Measurements from ENCODE around the gene CES3.

CES3 gene

GRCh38 chr16:66945939-66946338 lies 15.1 kb upstream of the CES3 start:
- Histone ChIP-seq H3K9ac (ENCODE audit: low read length) (no peak overlapping the region), H4K20me1 (ENCODE audit: low read depth, low read length) (no peaks in the 10 kb centered on the region), H3K4me2 (ENCODE audit: low read depth, low read length, poor library complexity, severe bottlenecking) (no peak overlapping the region), H3K9me2 (replicated peaks; ENCODE audit: insufficient read depth, low read length) (no peaks in the 10 kb centered on the region), H3K79me2 (ENCODE audit: insufficient read depth, low read length) (no peaks in the 10 kb centered on the region), H3K27ac (ENCODE audit: low read depth, low read length) (no peak overlapping the region), H3K4me3 (ENCODE audit: insufficient read depth, low read length, poor library complexity, severe bottlenecking) (no peak overlapping the region), H3F3A (ENCODE audit: insufficient read depth) (no peaks in the 10 kb centered on the region), H3K9me3 (ENCODE audit: insufficient read depth, low read length) (no peaks in the 10 kb centered on the region), H2AFZ (ENCODE audit: low read depth, low read length, severe bottlenecking) (no peak overlapping the region), H3K36me3 (ENCODE audit: low read length) (no peaks in the 10 kb centered on the region), H3K27me3 (ENCODE audit: low read length) (no peaks in the 10 kb centered on the region)
- TF ChIP-seq EZH2phosphoT487 (conservative IDR thresholded peaks at IDR 0.05; ENCODE audit: low read length) = no peak
- no peak for TF ChIP-seq CTCF (IDR thresholded peaks at IDR 0.05; ENCODE audit: insufficient read depth, low read length, poor library complexity, severe bottlenecking)

- Histone ChIP-seq H4K20me1 (ENCODE audit: low read depth, low read length) (no peaks in the 10 kb centered on the region), H3K9me3 (ENCODE audit: insufficient read depth, low read length) (no peaks in the 10 kb centered on the region), H3F3A (ENCODE audit: insufficient read depth) (no peaks in the 10 kb centered on the region), H3K4me2 (ENCODE audit: low read depth, low read length, poor library complexity, severe bottlenecking) (no peak overlapping the region), H3K4me3 (ENCODE audit: insufficient read depth, low read length, poor library complexity, severe bottlenecking) (no peak overlapping the region), H3K27ac (ENCODE audit: low read depth, low read length) (no peak overlapping the region), H3K36me3 (ENCODE audit: low read length) (no peaks in the 10 kb centered on the region), H2AFZ (ENCODE audit: low read depth, low read length, severe bottlenecking) (no peak overlapping the region), H3K9me2 (replicated peaks; ENCODE audit: insufficient read depth, low read length) (no peaks in the 10 kb centered on the region), H3K79me2 (ENCODE audit: insufficient read depth, low read length) (no peaks in the 10 kb centered on the region), H3K9ac (ENCODE audit: low read length) (no peak overlapping the region), H3K27me3 (ENCODE audit: low read length) (no peaks in the 10 kb centered on the region)
- TF ChIP-seq EZH2phosphoT487 (conservative IDR thresholded peaks at IDR 0.05; ENCODE audit: low read length) = no peak
Measured at GRCh38 chr16:66946541-66946940, 14.5 kb upstream of the CES3 start.

GRCh38 chr16:66946974-66947301 lies 14.1 kb upstream of the CES3 start:
- H3K36me3 ChIP-seq (ENCODE audit: low read length) = no peaks in the 10 kb centered on the region
- no peak overlapping the region for H3K27ac ChIP-seq (ENCODE audit: low read depth, low read length)
- no peaks in the 10 kb centered on the region for H3K79me2 ChIP-seq (ENCODE audit: insufficient read depth, low read length)
- no peak overlapping the region for H3K4me3 ChIP-seq (ENCODE audit: insufficient read depth, low read length, poor library complexity, severe bottlenecking)
- H2AFZ ChIP-seq (ENCODE audit: low read depth, low read length, severe bottlenecking) = no peak overlapping the region
- no peaks in the 10 kb centered on the region for H3K27me3 ChIP-seq (ENCODE audit: low read length)
- no peaks in the 10 kb centered on the region for H3F3A ChIP-seq (ENCODE audit: insufficient read depth)
- H3K9me2 ChIP-seq (replicated peaks; ENCODE audit: insufficient read depth, low read length) = no peaks in the 10 kb centered on the region
- no peak for TF ChIP-seq EZH2phosphoT487 (conservative IDR thresholded peaks at IDR 0.05; ENCODE audit: low read length)
- TF ChIP-seq CTCF (IDR thresholded peaks at IDR 0.05; ENCODE audit: insufficient read depth, low read length, poor library complexity, severe bottlenecking) = no peak
- no peaks in the 10 kb centered on the region for H4K20me1 ChIP-seq (ENCODE audit: low read depth, low read length)
- no peaks in the 10 kb centered on the region for H3K9me3 ChIP-seq (ENCODE audit: insufficient read depth, low read length)
- H3K4me2 ChIP-seq (ENCODE audit: low read depth, low read length, poor library complexity, severe bottlenecking) = no peak overlapping the region
- H3K9ac ChIP-seq (ENCODE audit: low read length) = no peak overlapping the region

GRCh38 chr16:66947302-66948065 lies 13.6 kb upstream of the CES3 start:
- H3K27ac ChIP-seq (ENCODE audit: low read depth, low read length) = no peak overlapping the region
- H4K20me1 ChIP-seq (ENCODE audit: low read depth, low read length) = no peaks in the 10 kb centered on the region
- H3K4me2 ChIP-seq (ENCODE audit: low read depth, low read length, poor library complexity, severe bottlenecking) = peak overlapping the region; percentile 17
- no peaks in the 10 kb centered on the region for H3K79me2 ChIP-seq (ENCODE audit: insufficient read depth, low read length)
- H3K9me3 ChIP-seq (ENCODE audit: insufficient read depth, low read length) = no peaks in the 10 kb centered on the region
- H3K4me3 ChIP-seq (ENCODE audit: insufficient read depth, low read length, poor library complexity, severe bottlenecking) = no peak overlapping the region
- no peaks in the 10 kb centered on the region for H3F3A ChIP-seq (ENCODE audit: insufficient read depth)
- no peaks in the 10 kb centered on the region for H3K36me3 ChIP-seq (ENCODE audit: low read length)
- H2AFZ ChIP-seq (ENCODE audit: low read depth, low read length, severe bottlenecking) = no peak overlapping the region
- no peaks in the 10 kb centered on the region for H3K27me3 ChIP-seq (ENCODE audit: low read length)
- no peak overlapping the region for H3K9ac ChIP-seq (ENCODE audit: low read length)
- no peaks in the 10 kb centered on the region for H3K9me2 ChIP-seq (replicated peaks; ENCODE audit: insufficient read depth, low read length)
- TF ChIP-seq CTCF (IDR thresholded peaks at IDR 0.05; ENCODE audit: insufficient read depth, low read length, poor library complexity, severe bottlenecking) (peak; percentile 89), EZH2phosphoT487 (conservative IDR thresholded peaks at IDR 0.05; ENCODE audit: low read length) (no peak)
